Measurements from ENCODE around the gene TMEM184A. TPM values are rescaled to one million over a fixed set of nuclear protein-coding genes. Genes with fewer than 3 reads are reported as not detected.

The TMEM184A gene
- total RNA-seq, 2 donors from 2014 or later: 1.5 TPM; not detected in 1

- Histone ChIP-seq H3K9me3 (no peaks in the 10 kb centered on the region), H3K27ac (no peak overlapping the region), H3K4me1 (ENCODE audit: control insufficient read depth in 1 of 2, low read depth in 2 of 2) (peaks cover under 1 to 2% of the 10 kb centered on the region in 2 donors), H3K36me3 (peaks cover 78% of the 10 kb centered on the region), H3K4me3 (no peak overlapping the region), H3K27me3 (replicated peaks; ENCODE audit: insufficient read depth) (no peaks in the 10 kb centered on the region)
- TF ChIP-seq CTCF (IDR thresholded peaks at IDR 0.05): no peak
- no peak for ATAC-seq (ENCODE audit: insufficient number of reproducible peaks, low FRiP score, low read depth)
- no peak for DNase-seq (ENCODE audit: low spot score)
Measured at GRCh38 chr7:1497293-1497927, 58.6 kb downstream of the TMEM184A start.

- DNase-seq (ENCODE audit: low spot score): no peak
- H3K36me3 ChIP-seq: peaks cover 76% of the 10 kb centered on the region
- no peaks in the 10 kb centered on the region for H3K9me3 ChIP-seq
- H3K27me3 ChIP-seq (replicated peaks; ENCODE audit: insufficient read depth): no peaks in the 10 kb centered on the region
- H3K4me1 ChIP-seq (ENCODE audit: control insufficient read depth in 1 of 2, low read depth in 2 of 2): no peaks in the 10 kb centered on the region
- H3K27ac ChIP-seq: no peak overlapping the region
- no peak for ATAC-seq (ENCODE audit: insufficient number of reproducible peaks, low FRiP score, low read depth)
- no peak overlapping the region for H3K4me3 ChIP-seq
- TF ChIP-seq CTCF (IDR thresholded peaks at IDR 0.05): no peak
Measured at GRCh38 chr7:1496531-1497292, 59.3 kb downstream of the TMEM184A start.

- Histone ChIP-seq H3K4me1 (ENCODE audit: control insufficient read depth in 1 of 2, low read depth in 2 of 2) (no peaks in the 10 kb centered on the region), H3K27ac (no peak overlapping the region), H3K27me3 (replicated peaks; ENCODE audit: insufficient read depth) (no peaks in the 10 kb centered on the region), H3K36me3 (peaks cover 81% of the 10 kb centered on the region), H3K9me3 (no peaks in the 10 kb centered on the region), H3K4me3 (no peak overlapping the region)
- no peak for DNase-seq (ENCODE audit: low spot score)
- TF ChIP-seq CTCF (IDR thresholded peaks at IDR 0.05): no peak
- no peak for ATAC-seq (ENCODE audit: insufficient number of reproducible peaks, low FRiP score, low read depth)
Measured at GRCh38 chr7:1495564-1496242, 60.3 kb downstream of the TMEM184A start.

GRCh38 chr7:1494866-1495563 is 61.0 kb downstream of the TMEM184A start:
- Histone ChIP-seq H3K9me3 (no peaks in the 10 kb centered on the region), H3K36me3 (peaks cover 74% of the 10 kb centered on the region), H3K27ac (no peak overlapping the region), H3K4me3 (no peak overlapping the region), H3K27me3 (replicated peaks; ENCODE audit: insufficient read depth) (no peaks in the 10 kb centered on the region), H3K4me1 (ENCODE audit: control insufficient read depth in 1 of 2, low read depth in 2 of 2) (no peaks in the 10 kb centered on the region)
- ATAC-seq (ENCODE audit: insufficient number of reproducible peaks, low FRiP score, low read depth): no peak
- TF ChIP-seq CTCF (IDR thresholded peaks at IDR 0.05): no peak
- no peak for DNase-seq (ENCODE audit: low spot score)

GRCh38 chr7:1494447-1494846 is 61.6 kb downstream of the TMEM184A start:
- peaks cover 72% of the 10 kb centered on the region for H3K36me3 ChIP-seq
- H3K9me3 ChIP-seq: no peaks in the 10 kb centered on the region
- no peak for ATAC-seq (ENCODE audit: insufficient number of reproducible peaks, low FRiP score, low read depth)
- DNase-seq (ENCODE audit: low spot score): no peak
- H3K27ac ChIP-seq: no peak overlapping the region
- H3K4me1 ChIP-seq (ENCODE audit: control insufficient read depth in 1 of 2, low read depth in 2 of 2): no peaks in the 10 kb centered on the region
- no peak overlapping the region for H3K4me3 ChIP-seq
- no peak for TF ChIP-seq CTCF (IDR thresholded peaks at IDR 0.05)
- H3K27me3 ChIP-seq (replicated peaks; ENCODE audit: insufficient read depth): no peaks in the 10 kb centered on the region

All from thoracic aorta (tissue), 2 donors.